ENCODE results near the gene TNFRSF8.

TNFRSF8 gene

DNA sequence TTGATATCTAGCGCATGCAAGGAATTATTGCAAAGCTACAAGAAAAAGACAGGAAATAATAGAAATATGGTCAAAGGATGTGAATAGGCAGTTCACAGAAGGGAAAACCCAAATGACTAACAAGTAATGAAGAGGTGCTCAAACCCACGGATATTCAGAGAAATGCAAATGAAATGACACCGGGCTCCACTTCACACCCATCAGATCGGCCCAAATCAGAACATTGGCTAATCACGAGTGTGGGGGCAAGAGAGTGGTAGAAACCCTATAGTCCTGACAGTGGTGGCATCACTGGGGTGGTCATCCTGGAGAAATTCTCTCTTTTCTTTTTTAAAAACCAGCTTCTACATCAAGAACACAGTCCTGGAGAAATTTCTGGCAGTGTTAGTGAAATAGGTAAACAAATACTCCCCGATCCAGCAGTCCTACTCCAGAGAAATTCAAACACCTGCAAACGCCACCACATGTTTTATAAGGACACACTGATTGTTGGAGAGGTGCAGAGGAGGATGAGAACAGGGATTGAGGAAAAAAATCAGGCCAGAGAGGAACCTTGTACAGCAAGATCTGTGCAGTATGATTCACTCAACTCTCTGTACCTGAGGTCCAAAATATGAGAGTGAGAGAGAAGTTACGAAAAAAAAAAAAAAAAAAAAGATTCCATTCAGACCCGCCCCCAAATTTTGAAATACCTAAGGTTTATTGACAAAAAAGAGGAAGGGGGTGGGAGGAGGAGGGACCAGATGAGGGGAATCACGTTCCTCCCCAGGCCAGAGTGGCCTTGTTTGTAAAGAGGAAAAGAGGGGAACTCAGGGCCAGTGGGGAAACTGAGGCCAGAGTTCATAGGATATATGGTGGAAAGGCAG, 94.5 kb downstream of the TNFRSF8 start:
- no peak for DNase-seq (ENCODE audit: low spot score)

DNA sequence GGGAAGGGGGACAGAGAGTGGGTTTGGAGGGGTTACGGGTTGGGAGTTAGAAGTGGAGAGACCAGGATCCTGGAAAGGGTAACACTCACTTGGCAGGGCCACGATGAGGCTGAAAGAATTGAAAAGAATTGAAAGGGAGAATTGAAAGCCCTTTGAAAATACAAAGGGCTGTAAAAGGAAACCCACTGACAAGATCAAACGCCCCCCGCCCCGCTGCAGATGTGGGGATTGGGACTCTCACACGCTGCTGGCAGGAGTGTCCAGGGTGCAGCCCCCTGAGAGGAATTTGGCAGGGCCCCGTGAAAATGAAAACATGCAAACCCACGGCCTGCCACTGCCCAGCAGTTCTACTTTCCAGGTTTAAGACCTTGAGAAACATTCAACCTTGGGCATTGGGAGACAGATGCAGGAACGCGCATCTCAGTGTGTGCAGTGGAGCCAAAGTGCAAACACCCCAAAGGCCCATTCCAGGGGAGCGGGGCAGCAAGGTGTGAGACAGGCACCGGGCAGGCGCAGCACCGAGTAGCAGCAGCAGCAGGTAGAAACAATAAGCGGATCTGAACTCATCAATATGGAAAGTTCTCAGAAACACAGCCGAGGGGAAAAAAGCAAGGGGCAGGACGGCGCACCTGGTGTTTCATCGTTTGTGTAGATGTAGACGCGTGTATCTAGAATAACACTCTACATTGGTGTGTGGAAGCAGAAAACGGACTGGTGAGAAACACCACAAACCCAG, 95.4 kb downstream of the TNFRSF8 start:
- DNase-seq (ENCODE audit: low spot score): no peak

DNA sequence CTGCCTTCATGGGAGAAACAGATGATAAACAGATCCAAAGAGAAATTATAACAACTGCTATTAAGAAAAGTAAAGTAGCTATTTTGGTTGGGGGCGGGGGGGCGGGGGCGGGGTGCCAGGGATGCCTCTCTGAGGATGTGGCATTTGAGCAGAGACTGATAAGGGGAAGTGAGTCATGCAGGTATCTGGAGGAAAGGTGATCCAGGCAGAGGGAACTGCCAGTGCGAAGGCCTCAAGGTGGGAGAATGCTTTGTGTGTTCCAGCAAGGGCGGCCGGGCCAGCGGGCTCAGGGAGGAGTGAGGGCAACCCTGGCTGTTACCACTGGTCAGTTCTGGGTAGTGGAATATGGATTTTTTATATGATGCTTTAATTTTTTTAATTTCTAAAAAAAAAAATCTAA, 96.7 kb downstream of the TNFRSF8 start:
- DNase-seq (ENCODE audit: low spot score): no peak

DNA sequence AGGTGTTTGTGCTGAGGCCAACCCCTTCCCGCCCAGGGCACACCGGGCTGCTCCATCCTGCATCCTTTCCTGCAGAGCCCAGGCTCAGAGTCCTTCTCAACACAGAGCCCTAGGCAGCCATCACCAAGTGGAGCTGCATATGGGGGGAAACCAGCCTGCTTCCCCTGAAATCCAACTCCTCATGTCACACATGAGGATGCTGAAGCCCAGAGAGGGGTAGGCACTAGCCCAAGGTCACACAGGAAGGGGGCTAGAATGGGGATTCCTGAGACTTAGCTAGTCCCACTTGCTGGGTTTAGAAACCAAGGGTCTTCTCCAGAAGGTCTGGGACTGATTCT, 98.2 kb downstream of the TNFRSF8 start:
- no peak for DNase-seq (ENCODE audit: low spot score)

DNA sequence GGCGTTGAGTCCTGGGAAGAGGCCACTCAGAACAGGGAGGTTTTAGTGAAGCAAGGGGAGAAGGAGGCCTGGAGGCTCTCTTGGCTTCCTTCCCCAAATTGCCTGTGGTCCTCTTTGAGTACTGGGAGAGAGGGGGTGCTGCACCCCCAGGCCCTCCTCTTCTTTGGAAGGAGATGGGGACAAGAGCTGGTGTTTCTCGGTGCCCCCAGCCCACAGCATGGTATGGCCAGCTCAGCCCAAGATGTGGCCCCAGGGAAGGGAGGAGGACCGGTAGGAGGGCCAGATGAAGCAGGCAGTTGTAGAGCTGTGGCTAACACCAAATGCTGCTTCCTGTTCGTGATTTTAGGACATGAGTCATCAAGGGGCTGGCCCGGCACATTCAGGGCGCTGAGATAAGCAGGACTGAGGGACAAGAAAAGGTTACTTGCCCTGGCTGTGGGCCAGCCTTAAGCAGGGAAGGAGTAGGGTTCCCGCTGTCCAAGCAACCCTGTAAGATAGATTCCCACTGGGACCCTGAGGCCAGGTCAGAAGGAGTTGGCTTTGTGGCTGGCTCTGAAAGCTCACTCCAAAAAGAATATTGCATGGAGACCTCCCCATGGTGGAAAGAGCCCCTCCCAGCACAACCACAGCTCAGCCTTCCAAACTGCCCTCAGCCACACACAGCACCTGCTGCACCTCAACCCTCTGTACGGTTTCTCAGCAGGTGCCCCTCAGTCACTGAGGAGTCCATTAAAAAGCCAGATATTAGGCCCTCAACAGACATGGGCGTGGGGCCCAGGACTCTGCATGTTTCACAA, 98.8 kb downstream of the TNFRSF8 start:
- DNase-seq (ENCODE audit: low spot score): peak; percentile 91

DNA sequence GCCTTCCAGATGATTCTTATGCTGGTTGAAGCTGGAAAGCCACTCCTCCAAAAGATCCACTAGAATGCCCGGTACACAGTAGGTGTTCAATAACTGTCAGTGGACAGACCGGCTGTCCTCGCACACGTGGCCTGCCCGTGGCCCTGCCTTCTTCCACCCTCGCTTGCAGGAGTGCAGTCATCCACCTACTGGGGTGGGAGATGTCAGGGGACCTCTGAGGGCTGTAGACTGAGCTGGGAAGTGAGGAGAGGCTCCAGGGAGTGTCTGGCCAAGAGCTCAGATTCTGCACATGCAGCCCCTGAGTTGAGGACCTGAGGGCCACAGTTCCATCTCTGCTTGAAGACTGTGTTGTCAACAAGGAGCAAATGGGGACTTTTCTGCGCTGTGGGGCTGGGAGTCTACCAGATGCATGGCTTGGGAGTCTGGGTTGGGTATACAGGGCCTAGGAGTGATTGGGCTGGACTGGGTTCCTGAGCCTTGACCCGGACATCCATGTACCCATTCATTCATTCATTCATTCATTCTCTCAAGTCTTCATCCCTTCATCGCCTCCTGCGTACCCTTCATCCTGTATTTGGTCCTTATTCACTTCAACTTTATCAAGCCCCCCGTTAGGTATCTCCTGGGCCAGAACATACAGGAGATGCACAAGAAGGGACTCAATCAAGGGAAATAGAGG, 99.5 kb downstream of the TNFRSF8 start:
- no peak for DNase-seq (ENCODE audit: low spot score)

DNA sequence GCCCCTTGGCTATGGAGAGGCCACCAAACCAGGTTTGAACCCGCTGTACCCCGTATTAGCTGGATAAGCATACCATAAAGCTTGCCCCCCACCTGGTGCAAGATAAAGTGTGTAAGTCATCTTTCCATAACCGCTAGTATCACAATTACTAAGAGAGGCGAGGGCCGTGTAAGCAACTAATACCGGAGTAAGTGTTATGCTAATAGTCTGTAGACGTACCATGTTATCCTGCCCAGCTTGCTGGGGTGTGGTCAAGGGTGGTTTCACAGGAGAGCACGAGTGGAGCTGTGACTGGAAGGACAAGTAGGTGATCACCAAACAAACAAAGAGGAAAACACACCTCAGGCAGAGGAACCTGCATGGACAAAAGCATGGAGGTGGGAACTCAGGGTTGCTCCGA, 100.1 kb downstream of the TNFRSF8 start:
- DNase-seq (ENCODE audit: low spot score): no peak

DNA sequence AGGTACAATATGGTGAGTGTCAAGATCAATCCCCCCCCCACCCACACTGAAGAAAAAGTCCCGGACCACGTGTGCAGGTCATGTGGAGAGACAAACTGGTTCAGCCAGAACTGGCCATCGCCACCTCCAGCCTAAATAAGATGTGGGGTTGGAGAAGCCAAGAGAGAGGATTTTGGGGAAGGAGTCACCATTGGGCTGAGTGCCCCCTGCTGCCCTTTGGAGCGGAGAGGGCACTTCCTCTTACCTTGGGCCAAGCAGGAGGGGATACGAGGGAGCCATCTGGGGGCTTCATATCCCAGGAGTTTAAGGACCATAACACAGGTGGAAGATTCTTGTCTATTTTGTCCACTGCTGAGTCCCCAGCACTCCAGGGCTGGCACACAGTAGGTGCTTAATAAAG, 101.1 kb downstream of the TNFRSF8 start:
- DNase-seq (ENCODE audit: low spot score): no peak

DNA sequence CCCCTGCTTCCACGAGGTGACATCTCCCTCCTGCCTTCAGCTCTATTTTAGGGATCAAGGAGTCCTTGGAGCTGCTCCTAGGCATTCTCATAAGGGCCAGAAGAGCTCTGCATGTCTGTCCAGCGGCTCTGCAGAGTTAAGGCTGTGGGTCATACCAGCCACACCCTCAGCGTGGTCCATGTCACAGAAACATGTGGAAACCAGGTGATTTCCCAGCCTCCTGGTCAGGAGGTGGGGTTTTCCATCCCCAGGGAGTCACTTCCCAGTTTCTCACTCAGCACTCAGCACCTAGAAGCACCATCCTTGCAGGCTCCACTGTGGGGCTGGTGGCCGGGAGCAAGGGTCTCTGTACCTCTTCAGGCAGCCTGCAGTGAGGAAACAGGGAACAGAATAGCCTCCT, 102.2 kb downstream of the TNFRSF8 start:
- no peak for DNase-seq (ENCODE audit: low spot score)

DNA sequence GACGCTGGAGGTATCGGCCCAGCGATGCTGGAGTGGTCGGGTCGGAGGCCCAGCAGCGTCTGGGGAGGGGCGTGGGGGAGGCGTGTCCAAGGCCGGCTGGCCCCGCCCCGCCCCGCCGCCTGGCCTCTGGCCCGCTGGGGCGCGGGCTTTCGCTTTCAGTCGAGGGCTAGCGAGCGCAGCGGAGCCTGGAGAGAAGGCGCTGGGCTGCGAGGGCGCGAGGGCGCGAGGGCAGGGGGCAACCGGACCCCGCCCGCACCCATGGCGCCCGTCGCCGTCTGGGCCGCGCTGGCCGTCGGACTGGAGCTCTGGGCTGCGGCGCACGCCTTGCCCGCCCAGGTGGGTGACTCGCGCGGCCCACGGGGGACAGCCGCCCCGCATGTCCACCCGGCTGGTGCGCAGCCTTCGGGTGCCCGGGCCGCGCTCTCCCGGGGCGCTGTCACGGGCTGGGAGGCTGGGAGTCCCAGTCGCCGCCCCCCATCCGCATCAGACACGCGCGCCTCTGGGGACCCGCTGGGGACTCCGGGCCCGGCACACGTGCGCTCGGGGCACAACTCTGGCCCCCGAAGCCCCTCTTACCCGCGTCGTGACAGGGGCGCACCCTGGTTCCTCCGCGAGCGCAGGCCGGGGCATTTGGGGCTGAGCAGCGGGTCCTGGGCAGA, 103.9 kb downstream of the TNFRSF8 start, which contains the start of gene TNFRSF1B:
TNFRSF1B (plus strand) TSS at position 158 of the 659 bp plus-strand sequence; CDS start at position 259, 101 bp downstream.
- peak; percentile 75 for DNase-seq (ENCODE audit: low spot score)

DNA sequence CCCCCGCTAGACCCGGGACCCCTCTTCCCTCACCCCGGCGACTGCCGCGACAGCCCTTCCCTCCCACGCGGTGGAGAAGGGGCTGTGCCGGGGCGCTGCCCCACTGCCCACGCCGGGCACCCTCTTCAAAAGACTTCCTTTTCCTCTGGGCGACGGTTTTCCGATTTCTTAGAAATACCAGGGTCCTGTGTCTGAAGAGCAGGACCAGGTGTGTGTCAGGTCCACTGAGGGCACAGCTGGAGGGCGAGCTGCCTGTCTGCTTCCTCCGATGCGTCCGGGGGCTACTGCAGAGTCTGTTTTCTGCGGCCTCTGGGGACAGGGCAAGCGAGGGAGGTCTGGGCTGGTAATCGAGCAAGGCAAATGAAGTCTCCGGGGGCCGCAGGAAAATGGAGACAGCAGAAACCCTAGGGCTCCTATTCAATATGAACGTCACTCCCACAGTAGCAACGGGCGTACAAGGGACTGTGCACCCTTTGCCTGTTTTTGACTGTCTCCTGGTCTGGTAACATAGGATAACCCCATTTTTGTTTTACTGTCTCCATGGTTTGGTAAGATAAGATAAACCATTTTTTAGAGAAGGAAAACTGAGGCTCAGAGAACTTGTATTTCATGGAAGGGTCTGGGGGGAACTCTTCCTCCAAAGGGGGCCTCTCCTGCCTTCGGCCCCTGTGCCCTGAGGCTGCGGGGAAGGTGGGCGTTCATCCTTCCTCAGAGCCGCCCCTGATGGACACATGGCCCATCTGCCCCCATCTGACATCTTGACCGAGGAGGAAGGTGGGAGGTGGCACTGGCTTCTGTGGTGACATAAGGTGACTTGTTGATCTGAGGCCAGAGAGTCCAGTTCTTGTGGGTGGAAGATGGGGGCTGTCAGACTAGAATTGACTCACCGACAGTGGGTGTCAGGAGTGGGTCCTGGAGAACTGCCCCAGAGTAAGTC, 104.7 kb downstream of the TNFRSF8 start:
- no peak for DNase-seq (ENCODE audit: low spot score)

DNA sequence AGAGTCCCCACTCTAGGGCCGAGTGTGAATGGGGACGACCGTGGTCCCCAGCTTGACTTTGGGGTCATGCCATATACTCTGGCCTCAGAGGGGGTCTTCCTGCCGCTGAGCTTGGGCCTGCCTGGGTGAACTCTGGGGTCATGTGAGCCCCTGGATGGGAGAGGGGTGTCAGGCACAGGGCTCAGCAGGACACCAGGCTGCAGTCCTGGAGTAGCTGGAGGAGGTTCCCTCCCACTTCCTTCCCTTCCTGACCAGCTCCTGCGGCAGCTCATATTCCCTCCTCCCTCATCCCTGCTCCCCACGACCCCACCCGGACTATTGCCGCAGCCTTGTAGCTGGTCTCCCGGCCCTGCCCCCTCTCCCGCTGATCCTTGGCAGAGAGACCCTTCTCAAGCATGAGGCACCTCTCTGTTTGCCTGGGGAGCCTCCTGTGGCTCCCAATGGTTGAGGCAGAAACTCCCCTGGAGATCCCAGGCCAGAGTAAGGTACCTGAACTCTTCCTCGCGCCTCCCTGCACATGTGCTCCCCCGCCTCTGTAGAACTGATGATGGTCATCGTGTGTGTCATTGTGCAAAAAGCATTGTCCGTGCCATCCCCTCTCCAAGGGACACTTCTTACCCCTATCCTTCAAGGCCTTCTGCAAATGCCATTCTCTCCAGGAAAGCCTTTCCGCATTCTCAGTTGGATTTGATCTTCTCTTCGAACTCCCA, 105.5 kb downstream of the TNFRSF8 start:
- no peak for DNase-seq (ENCODE audit: low spot score)

DNA sequence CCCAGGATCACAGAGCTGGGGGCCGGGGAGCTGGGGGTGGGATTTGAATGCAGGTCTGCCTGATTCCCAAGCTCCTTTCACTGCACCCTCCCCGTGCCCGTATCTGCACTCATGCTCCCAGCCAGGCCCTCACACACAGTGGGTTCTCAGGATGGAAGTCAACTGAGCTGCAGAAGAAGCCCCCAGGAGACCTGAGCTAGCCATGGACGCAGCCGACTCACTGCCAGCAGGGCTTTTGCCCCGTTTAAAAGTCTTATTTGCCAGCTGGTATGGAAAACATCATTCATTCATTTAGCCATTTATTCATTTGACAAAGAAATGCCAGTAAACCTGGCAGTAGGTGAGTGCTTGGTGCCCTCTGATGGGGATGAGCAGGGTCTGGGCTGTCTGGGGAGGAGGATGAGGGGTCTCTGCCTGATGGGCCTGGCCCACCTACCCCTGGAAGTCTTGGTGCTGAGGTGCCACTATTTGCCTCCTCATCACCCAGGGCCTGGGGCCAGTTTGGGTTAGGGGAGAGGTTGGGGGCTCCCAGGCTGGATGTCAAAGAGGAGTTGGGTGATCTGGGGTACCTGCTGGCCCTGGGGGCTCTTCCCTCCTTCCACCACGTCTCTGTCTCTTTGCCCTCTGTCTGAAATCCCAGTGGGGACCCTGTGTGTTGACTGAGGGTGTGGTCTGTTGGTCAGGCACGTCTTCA, 106.5 kb downstream of the TNFRSF8 start:
- no peak for DNase-seq (ENCODE audit: low spot score)

DNA sequence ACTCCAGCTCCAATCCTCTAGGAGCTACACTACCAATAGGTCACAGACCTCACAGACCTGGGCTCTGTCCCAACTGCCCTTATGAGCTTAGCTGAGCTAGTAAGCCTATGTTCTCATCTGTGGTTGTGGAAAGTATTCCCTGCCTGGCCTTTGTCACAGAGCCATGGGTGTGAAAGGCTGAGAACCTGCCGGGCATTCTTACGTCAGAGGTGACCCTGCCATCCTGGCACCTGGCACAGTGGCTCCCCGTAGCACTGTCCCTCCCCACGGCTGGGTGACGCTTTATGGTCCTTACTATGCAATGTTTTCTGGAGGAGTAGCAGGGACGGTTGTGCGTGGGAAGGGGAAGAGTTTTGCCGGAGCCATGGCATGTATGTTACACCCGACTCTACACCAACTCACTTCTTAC, 107.2 kb downstream of the TNFRSF8 start:
- peak; percentile 26 for DNase-seq (ENCODE audit: low spot score)

DNA sequence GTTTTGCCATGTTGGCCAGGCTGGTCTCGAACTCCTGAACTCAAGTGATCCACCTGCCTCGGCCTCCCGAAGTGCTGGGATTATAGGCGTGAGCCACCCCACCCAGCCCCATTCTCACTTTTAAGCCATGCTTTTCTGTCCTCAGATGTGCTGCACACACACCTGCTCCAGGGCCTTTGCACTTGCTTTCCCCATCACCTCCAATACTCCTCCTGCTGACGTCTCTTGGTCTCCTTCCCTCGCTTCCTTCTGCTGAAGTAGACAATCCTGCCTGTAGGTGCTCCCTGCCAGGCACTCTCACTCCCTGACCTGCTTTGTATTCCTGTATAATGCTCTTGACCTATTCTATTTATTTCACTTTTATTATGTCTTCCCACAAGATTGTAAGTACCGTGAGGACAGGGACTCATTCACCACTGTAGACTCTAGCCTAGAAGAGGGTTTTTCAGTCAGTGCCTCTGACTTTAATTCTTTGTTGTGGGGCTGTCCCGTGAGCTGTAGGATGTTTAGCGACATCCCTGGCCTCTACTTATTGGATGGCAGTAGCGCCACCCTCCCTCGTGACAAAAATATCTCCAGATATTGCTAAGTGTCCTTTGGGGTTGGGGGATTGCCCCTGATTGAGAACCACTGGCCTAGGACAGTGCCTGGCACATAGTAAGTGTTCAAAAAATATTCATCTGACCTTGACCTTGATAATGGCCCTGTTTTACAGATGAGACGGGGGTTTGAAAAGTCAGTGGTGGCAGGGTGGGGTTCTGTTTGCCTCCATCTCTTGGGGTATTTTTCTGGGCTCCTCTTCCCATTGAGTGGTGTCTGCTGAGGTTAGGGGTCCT, 108.3 kb downstream of the TNFRSF8 start:
- no peak for DNase-seq (ENCODE audit: low spot score)

DNA sequence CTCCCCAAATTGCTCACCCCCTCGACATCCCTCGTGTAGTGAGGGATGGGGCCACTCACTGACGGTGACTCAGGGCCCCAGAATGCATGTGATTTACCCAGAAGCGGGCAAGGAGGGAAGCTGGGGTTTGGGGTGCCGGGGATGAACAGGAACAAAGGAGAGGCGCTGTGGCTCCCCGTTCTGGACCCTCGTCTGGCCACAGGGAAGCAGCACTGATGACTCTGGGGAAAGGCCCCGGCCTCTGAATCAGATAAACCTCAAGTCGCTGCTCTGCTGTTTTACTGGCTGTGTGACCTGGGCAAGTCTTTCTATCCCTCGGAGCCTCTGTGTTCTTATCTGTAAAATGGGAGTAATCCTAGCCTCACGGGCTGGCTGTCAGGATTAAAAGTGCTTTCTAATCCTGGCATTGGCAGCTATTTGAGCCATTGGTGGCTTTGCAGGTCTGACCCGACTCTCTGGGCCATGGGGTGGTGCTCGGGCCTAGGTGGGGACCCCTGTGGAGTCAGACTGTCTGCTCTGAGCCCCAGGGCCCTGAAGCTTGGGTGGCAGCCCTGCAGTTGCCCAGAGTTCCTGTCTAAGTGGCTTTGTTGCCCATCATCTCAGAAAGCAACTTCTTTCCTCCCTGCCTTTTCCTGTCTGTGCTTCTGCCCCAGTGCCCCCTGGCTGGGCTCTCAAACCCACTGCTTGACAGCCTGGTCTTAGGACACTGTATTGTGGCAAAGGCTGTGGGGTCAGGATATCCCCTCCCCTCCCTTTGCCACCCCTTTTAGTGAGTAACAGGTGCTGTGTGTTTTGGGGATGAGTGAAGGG, 109.1 kb downstream of the TNFRSF8 start:
- no peak for DNase-seq (ENCODE audit: low spot score)

DNA sequence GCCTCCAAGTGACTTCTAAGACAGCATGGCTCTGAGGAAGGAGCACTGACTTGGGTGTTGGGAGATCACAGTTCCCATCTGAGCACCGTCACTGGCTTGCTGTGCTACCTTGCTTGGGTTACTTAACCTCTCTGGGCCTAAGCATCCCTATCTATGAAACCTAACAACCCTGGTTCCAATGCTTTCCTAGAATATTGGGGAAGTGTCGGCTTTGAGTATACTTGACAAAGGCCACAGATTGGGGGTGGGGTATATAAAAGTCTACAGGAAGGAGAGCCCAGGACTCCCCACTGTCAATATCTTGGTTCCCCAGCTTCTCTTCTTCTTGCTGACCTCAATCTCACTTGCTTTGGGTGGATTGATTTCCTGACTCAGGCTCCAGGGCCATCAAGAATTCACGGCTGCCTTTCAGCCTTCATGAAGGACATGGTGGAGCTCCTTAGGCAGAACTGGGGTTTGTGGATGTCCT, 110.0 kb downstream of the TNFRSF8 start:
- DNase-seq (ENCODE audit: low spot score): no peak

Measured in AG08395 (cell line).